GM04504 (cell line): ENCODE results near the gene CCT2.

Source experiments
- DNase-seq: peaks from one replicate; pipeline ENCODE4 v3.0.0-alpha.2; 2012; ENCODE audit warnings: low read depth

Gene CCT2

DNA sequence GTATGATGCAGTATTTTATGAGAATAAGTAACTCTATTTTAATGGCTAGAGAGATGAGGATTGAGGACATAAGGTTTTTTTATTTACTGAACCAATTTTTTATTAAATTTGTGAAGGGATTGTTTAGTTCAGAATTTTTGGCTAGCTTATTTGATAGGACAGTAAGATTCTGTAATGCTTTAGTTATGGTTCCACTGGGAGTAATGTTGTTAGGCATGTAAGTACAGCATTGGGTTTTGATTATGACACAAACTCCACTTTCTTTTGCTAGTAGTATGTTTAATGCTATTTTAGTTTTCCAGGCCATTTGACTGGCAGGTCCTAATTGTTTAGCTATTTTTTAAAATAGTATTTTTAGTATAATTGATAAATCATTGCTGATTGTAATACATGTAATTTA, 59.3 kb downstream of the CCT2 start:
- DNase-seq: no peak

GRCh38 chr12:69645031-69645430, 59.8 kb downstream of the CCT2 start:
- no peak for DNase-seq

DNA sequence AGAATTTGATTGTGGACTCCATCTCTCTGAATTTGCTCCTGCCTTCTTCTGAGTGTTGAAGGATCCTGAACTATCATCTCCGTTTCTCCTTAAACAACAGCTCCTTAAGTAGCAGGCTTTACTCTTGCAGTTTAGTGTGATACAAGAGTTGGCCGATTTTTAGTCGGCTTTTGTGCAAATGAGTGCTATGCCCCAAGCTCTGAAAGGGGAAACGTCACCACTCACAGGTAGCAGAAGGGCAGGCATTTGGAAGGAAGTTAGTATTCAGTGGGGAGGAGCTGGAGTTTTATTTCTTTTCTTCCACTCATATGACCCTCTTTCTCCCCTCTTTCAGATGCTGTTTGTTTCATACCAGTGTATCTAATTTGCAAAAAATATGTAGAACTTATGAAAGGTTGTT, 61.9 kb downstream of the CCT2 start:
- DNase-seq: no peak

DNA sequence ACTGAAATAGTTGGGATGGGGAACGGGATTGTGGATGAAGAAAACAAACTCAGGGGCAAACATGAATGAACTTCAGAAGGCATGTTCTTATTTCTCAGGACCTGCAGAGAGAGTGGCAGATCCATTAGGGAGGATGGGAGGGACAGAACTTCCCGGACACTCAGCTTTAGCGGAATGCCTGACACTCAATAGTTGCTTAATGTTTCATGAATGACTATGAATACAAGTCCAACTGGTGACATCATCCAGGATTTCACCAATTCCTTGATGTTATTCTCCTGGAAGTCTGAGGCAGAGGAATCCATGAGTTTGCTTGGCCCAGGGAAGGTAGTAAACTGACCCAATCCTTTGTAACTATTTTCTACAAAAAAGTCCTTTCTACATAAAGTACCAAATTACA, 63.2 kb downstream of the CCT2 start:
- DNase-seq: peak; percentile 76

DNA sequence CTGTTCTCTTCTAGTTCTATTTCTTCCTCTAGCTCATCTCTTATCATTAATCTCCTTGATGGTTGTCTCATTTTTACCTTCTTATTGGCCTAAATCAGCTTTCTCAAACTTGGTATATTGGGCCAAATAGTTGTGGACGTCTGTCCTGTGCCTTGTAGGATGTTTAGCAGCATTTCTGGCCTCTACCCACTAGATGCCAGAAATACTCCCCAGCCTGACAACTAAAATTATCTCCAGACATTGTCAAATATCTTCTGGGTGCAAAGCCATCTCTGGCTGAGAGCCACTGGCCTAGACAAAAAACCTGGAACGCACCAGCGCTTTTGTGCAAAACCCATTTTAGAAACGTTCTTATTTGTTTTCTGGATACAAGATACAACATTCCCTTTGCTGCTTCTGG, 64.3 kb downstream of the CCT2 start:
- DNase-seq: no peak
